ENCODE measurements around the gene TBC1D4. TPM values are rescaled to one million over a fixed set of nuclear protein-coding genes. Genes with fewer than 3 reads are reported as not detected.

TBC1D4 gene
- total and polyA plus RNA-seq, 2 experiments from 2014 or later: 18.7 to 38.2 TPM

GRCh38 chr13:75415171-75415570 lies 66.8 kb downstream of the TBC1D4 start:
- Mint-ChIP-seq H3K4me1 (peaks cover 15% of the 10 kb centered on the region), H3K36me3 (ENCODE audit: low read depth) (no peaks in the 10 kb centered on the region), H3K9me3 (no peaks in the 10 kb centered on the region), H3K27me3 (ENCODE audit: insufficient read depth, low read depth, poor library complexity) (no peaks in the 10 kb centered on the region), H3K4me3 (no peak overlapping the region), H3K27ac (no peak overlapping the region)
- ATAC-seq: no peak
- no peaks in the 10 kb centered on the region for H3F3A ChIP-seq (replicated peaks; ENCODE audit: low read depth)
- H3K4me1 ChIP-seq (ENCODE audit: insufficient read depth): 0 out of 2 replicates have a peak, but pooled peaks cover 7% of the 10 kb centered on the region
- H3K36me3 ChIP-seq (ENCODE audit: insufficient read depth): no peaks in the 10 kb centered on the region
- no peaks in the 10 kb centered on the region for H3K27me3 ChIP-seq (ENCODE audit: insufficient read depth)
- no peak for TF ChIP-seq EZH2phosphoT487 (IDR thresholded peaks at IDR 0.05; ENCODE audit: unreplicated experiment)
- TF ChIP-seq JUNB (IDR thresholded peaks at IDR 0.05; ENCODE audit: unreplicated experiment): no peak
- TF ChIP-seq, protein P1, sequence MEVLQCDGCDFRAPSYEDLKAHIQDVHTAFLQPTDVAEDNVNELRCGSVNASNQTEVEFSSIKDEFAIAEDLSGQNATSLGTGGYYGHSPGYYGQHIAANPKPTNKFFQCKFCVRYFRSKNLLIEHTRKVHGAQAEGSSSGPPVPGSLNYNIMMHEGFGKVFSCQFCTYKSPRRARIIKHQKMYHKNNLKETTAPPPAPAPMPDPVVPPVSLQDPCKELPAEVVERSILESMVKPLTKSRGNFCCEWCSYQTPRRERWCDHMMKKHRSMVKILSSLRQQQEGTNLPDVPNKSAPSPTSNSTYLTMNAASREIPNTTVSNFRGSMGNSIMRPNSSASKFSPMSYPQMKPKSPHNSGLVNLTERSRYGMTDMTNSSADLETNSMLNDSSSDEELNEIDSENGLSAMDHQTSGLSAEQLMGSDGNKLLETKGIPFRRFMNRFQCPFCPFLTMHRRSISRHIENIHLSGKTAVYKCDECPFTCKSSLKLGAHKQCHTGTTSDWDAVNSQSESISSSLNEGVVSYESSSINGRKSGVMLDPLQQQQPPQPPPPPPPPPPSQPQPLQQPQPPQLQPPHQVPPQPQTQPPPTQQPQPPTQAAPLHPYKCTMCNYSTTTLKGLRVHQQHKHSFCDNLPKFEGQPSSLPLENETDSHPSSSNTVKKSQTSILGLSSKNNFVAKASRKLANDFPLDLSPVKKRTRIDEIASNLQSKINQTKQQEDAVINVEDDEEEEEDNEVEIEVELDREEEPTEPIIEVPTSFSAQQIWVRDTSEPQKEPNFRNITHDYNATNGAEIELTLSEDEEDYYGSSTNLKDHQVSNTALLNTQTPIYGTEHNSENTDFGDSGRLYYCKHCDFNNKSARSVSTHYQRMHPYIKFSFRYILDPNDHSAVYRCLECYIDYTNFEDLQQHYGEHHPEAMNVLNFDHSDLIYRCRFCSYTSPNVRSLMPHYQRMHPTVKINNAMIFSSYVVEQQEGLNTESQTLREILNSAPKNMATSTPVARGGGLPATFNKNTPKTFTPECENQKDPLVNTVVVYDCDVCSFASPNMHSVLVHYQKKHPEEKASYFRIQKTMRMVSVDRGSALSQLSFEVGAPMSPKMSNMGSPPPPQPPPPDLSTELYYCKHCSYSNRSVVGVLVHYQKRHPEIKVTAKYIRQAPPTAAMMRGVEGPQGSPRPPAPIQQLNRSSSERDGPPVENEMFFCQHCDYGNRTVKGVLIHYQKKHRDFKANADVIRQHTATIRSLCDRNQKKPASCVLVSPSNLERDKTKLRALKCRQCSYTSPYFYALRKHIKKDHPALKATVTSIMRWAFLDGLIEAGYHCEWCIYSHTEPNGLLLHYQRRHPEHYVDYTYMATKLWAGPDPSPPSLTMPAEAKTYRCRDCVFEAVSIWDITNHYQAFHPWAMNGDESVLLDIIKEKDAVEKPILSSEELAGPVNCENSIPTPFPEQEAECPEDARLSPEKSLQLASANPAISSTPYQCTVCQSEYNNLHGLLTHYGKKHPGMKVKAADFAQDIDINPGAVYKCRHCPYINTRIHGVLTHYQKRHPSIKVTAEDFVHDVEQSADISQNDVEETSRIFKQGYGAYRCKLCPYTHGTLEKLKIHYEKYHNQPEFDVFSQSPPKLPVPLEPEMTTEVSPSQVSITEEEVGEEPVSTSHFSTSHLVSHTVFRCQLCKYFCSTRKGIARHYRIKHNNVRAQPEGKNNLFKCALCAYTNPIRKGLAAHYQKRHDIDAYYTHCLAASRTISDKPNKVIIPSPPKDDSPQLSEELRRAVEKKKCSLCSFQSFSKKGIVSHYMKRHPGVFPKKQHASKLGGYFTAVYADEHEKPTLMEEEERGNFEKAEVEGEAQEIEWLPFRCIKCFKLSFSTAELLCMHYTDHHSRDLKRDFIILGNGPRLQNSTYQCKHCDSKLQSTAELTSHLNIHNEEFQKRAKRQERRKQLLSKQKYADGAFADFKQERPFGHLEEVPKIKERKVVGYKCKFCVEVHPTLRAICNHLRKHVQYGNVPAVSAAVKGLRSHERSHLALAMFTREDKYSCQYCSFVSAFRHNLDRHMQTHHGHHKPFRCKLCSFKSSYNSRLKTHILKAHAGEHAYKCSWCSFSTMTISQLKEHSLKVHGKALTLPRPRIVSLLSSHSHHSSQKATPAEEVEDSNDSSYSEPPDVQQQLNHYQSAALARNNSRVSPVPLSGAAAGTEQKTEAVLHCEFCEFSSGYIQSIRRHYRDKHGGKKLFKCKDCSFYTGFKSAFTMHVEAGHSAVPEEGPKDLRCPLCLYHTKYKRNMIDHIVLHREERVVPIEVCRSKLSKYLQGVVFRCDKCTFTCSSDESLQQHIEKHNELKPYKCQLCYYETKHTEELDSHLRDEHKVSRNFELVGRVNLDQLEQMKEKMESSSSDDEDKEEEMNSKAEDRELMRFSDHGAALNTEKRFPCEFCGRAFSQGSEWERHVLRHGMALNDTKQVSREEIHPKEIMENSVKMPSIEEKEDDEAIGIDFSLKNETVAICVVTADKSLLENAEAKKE (CRISPR knock-in tag; IDR thresholded peaks at IDR 0.05): no peak
- TF ChIP-seq, protein P2, sequence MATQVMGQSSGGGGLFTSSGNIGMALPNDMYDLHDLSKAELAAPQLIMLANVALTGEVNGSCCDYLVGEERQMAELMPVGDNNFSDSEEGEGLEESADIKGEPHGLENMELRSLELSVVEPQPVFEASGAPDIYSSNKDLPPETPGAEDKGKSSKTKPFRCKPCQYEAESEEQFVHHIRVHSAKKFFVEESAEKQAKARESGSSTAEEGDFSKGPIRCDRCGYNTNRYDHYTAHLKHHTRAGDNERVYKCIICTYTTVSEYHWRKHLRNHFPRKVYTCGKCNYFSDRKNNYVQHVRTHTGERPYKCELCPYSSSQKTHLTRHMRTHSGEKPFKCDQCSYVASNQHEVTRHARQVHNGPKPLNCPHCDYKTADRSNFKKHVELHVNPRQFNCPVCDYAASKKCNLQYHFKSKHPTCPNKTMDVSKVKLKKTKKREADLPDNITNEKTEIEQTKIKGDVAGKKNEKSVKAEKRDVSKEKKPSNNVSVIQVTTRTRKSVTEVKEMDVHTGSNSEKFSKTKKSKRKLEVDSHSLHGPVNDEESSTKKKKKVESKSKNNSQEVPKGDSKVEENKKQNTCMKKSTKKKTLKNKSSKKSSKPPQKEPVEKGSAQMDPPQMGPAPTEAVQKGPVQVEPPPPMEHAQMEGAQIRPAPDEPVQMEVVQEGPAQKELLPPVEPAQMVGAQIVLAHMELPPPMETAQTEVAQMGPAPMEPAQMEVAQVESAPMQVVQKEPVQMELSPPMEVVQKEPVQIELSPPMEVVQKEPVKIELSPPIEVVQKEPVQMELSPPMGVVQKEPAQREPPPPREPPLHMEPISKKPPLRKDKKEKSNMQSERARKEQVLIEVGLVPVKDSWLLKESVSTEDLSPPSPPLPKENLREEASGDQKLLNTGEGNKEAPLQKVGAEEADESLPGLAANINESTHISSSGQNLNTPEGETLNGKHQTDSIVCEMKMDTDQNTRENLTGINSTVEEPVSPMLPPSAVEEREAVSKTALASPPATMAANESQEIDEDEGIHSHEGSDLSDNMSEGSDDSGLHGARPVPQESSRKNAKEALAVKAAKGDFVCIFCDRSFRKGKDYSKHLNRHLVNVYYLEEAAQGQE (IDR thresholded peaks at IDR 0.05; ENCODE audit: unreplicated experiment): no peak
- no peak for TF ChIP-seq STAT1 (IDR thresholded peaks at IDR 0.05; ENCODE audit: unreplicated experiment)
- TF ChIP-seq CREB1 (CRISPR knock-in tag; IDR thresholded peaks at IDR 0.05; ENCODE audit: low read depth): no peak
- no peak for TF ChIP-seq POLR2AphosphoS5 (IDR thresholded peaks at IDR 0.05; ENCODE audit: low read depth)
- TF ChIP-seq NANOG (IDR thresholded peaks at IDR 0.05; ENCODE audit: borderline replicate concordance): no peak
- TF ChIP-seq, protein P3, sequence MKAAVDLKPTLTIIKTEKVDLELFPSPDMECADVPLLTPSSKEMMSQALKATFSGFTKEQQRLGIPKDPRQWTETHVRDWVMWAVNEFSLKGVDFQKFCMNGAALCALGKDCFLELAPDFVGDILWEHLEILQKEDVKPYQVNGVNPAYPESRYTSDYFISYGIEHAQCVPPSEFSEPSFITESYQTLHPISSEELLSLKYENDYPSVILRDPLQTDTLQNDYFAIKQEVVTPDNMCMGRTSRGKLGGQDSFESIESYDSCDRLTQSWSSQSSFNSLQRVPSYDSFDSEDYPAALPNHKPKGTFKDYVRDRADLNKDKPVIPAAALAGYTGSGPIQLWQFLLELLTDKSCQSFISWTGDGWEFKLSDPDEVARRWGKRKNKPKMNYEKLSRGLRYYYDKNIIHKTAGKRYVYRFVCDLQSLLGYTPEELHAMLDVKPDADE (IDR thresholded peaks at IDR 0.05): no peak
- TF ChIP-seq ZNF114 (CRISPR knock-in tag; IDR thresholded peaks at IDR 0.05): no peak
- no peak for TF ChIP-seq EZH2 (IDR thresholded peaks at IDR 0.05; ENCODE audit: low read depth, unreplicated experiment)
- no peak for TF ChIP-seq ZNF331 (CRISPR knock-in tag; IDR thresholded peaks at IDR 0.05; ENCODE audit: low read depth)
- no peak for TF ChIP-seq CTCF (conservative IDR thresholded peaks at IDR 0.05; ENCODE audit: low read depth in 2 of 2)
- no peaks in the 10 kb centered on the region; the same call in 1 of the 2 replicates for H4K20me1 ChIP-seq (replicated peaks; ENCODE audit: insufficient read depth)
- DNase-seq (ENCODE audit: low spot score): no peak
- H3K9me2 ChIP-seq (ENCODE audit: insufficient read depth): no peaks in the 10 kb centered on the region
- H3K4me2 ChIP-seq: no peak overlapping the region
- H3K4me3 ChIP-seq: no peak overlapping the region
- no peak overlapping the region for H3K27ac ChIP-seq (ENCODE audit: low read depth)
- no peak overlapping the region for H2AFZ ChIP-seq
- H3K79me2 ChIP-seq (replicated peaks; ENCODE audit: insufficient read depth): peaks cover 23% of the 10 kb centered on the region
